ENCODE measurements around the gene SUN5.

GRCh38 chr20:33027769-33028751 is 23.8 kb upstream of the SUN5 start:
- TF ChIP-seq CTCF (IDR thresholded peaks at IDR 0.05) (no peak), POLR2A (IDR thresholded peaks at IDR 0.05) (no peak)

Data from testis (tissue), 2 donors.